ENCODE results near the gene MTARC2.
A peak's percentile ranks its signal among the peaks of the same experiment; 100 is the strongest.

MTARC2 gene

GRCh38 chr1:220809704-220810103, 61.6 kb downstream of the MTARC2 start:
- TF ChIP-seq CTCF (IDR thresholded peaks at IDR 0.05; ENCODE audit: low read depth, low read length): no peak; the same call in 1 of the 2 replicates

GRCh38 chr1:220810179-220810653, 62.1 kb downstream of the MTARC2 start:
- peak; percentile 98 for TF ChIP-seq CTCF (IDR thresholded peaks at IDR 0.05; ENCODE audit: low read depth, low read length)
- DNase-seq (ENCODE audit: extremely low read depth, low read depth): peak; percentile 60

More at GRCh38 chr1:220809704-220810103, 61.6 kb downstream of the MTARC2 start:
- no peak for DNase-seq (ENCODE audit: extremely low read depth, low read depth)

GRCh38 chr1:220810963-220811362, 62.8 kb downstream of the MTARC2 start:
- no peak for TF ChIP-seq CTCF (IDR thresholded peaks at IDR 0.05; ENCODE audit: low read depth, low read length)
- DNase-seq (ENCODE audit: extremely low read depth, low read depth): no peak

GRCh38 chr1:220811695-220812094, 63.6 kb downstream of the MTARC2 start:
- DNase-seq (ENCODE audit: extremely low read depth, low read depth): no peak
- TF ChIP-seq CTCF (IDR thresholded peaks at IDR 0.05; ENCODE audit: low read depth, low read length): no peak

GRCh38 chr1:220812308-220812707, 64.2 kb downstream of the MTARC2 start:
- no peak for TF ChIP-seq CTCF (IDR thresholded peaks at IDR 0.05; ENCODE audit: low read depth, low read length)
- no peak for DNase-seq (ENCODE audit: extremely low read depth, low read depth)

- TF ChIP-seq CTCF (IDR thresholded peaks at IDR 0.05; ENCODE audit: low read depth, low read length): no peak
These were observed 64.9 kb downstream of the MTARC2 start for GRCh38 chr1:220813013-220813412.

GRCh38 chr1:220815409-220815808, 67.3 kb downstream of the MTARC2 start:
- DNase-seq (ENCODE audit: extremely low read depth, low read depth): no peak
- TF ChIP-seq CTCF (IDR thresholded peaks at IDR 0.05; ENCODE audit: low read depth, low read length): no peak

More at GRCh38 chr1:220813013-220813412, 64.9 kb downstream of the MTARC2 start:
- no peak for DNase-seq (ENCODE audit: extremely low read depth, low read depth)

Data from AG09319 (cell line).